Activated CD4-positive, CD25-positive, alpha-beta regulatory T cell treated with anti-CD3 and anti-CD28 coated beads, Interleukin-2, amount 50 U/mL, for 24 hours (primary cell): ENCODE data around the gene AFF3.
"Not testable (repeated sequence)": the region's sequence is repeated elsewhere in the genome, so short reads cannot be mapped to it uniquely, and the experiment has no call there.

Experiments used
- ATAC-seq, 2 donors: fragments of 150-1000 bp; cut with Tn5 transposase; one replicate each; pipeline ENCODE4 v1.10.0; 2021; ENCODE audit warnings: mild to moderate bottlenecking in 1 of 2, moderate library complexity in 1 of 2

AFF3 gene

DNA sequence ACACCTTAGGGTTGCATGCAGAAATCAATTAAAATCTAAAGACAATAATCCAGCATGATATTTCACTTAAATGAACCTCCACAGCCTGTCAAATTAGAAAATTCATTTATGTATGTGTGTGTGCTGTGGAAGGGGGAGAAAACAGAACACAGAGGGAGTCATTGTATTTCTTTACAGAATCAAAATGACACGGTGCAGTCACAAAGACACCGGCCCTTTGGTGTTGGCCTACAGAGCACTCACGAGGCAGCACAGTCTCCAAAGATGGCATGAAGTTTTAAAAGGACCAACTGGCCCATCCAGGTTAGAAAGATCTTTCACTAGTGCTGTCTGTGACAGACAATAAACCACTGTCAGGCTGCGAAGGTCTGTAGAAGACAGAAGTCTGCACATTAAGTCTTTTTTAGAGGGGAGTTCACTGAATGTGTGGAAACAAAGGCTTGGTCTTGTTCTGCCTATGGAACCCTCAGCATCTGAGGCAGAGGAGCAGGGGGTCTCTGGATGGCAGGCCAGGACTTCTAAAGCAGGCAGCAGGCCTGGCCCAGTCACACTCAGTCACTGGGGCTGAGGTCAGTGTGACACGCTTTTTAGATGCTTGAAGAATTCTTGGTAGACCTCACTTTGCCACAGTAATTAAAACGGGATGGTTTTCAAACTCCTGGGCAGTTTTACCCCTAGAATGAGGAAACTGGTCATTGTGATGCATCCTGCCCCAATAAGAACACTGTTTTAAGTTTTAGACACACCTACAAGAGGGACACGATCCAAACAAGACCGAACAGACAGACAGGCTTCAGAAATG, 184.9 kb downstream of the AFF3 start:
- no peak for ATAC-seq

DNA sequence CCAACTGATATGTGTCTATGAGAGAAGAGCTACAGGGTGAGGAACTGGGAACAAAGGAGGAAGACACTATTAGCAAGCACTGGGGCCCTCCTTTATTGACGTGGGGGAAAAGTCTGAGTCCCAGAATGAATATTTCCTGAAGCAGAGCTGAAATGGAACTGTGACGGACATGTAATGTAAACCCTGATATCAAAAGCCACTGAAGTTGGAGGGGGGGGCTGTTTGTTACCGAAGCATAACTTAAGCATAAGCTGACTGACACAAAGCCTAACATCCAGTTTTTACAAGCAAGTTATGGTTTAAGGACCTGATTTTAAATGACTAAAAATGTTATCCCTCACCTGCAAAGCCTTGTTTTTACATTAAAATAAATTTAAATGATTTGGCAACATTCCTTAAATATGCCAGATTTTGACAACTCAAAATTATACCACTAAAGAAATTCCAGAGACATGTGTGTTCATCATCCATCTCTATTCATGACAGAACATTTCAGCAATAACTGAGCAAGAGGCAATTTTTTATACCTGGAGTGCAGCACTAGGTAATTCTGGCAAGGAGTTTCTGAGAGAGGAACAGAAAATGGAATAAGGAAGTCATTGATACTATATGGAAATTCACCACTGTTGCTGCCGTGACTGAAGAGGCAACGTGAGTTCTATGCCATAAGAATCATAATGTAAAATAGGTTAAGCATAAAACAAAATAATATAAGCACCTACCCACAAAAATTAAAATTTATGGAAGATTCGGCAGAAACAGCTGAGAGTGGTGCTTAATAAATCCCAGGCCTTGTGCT, 186.0 kb downstream of the AFF3 start:
- ATAC-seq: no peak

DNA sequence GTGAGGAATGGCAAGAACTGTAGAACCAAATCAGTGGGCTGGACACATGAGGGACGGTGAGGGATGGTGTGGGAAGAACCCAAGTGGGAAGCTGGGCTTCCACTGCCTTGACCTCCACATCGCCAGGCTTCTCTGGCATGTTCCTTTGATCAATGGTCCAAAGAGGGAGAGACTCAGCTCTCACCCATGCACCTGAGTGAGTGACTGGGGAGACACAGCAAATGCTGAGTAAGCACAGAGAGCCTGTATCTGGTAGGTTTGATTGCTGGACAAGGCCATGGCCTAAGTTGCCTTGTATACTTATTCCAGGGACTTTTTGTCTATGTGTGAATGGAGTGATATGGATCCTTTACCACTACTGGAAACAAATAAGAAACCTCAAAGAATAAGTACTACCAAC, 188.6 kb downstream of the AFF3 start:
- no peak for ATAC-seq

DNA sequence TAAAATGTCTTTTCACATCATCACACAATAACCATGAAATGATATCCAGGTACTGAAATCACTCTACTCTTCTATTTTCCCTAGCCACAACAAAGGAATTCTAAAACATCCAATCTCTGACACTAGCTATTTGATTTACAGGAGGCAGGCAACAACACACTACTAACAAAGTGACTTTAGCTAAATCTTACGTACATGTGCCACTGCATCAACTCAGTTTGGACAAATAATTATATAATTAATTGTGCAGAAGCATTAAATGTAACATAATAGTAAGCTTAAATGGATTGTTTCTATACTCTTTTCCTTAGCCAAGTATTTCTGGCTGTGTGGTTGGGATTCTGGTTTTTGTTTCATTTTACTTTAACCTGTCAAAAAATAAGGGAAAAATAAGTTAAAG, 192.4 kb downstream of the AFF3 start:
- ATAC-seq: no peak

DNA sequence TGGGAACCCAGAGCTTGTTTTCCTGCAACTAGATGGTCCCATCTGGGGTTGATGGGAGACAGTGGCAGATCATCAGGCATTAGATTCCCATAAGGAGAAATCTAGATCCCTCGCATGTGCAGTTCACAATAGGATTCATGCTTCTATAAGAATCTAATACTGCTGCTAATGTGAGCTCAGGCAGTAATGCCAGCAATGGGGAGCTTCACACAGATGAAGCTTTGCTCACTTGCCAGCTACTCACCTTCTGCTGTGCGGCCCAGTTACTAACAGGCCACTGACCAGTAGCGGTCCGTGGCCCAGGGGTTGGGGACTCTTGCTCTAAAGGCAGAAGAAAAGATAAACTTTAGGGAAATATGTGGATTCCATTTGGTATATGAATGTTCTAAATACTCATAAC, 192.9 kb downstream of the AFF3 start:
- no peak for ATAC-seq

DNA sequence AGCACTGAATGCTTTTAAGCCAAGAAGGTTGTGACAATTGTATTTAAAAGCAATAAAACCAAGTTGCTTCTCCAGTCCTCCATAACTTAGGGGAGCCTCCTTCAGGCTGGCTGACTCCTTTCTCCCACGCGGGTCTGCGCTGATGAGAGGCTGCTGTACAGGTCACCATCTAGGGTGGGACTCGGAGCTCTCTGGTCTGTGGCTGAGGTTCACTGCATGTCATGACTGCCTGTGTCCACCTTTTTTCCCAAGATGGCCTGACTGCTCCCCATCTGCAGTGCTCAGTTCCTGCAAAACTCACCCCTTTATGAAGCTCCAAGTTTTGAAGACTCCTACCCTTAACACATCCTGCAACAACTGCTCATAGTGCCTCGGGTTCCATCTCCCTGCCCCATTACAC, 194.4 kb downstream of the AFF3 start:
- no peak for ATAC-seq

DNA sequence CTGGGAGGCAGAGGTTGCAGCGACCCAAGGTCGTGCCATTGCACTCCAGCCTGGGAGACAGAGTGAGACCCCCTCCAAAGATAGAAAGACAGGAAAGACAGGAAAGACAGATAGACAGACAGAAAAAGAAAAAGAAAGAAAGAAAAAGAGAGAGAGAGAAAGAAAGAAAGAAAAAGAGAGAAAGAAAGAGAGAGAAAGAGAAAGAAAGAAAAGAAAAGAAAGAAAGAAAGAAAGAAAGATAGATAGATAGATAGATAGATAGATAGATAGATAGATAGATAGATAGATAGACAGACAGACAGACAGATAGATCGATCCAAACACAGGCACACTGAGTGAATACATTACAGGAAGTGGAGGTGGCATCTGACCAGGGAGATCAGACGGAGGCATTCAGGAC, 195.0 kb downstream of the AFF3 start:
- ATAC-seq: not testable (repeated sequence)

DNA sequence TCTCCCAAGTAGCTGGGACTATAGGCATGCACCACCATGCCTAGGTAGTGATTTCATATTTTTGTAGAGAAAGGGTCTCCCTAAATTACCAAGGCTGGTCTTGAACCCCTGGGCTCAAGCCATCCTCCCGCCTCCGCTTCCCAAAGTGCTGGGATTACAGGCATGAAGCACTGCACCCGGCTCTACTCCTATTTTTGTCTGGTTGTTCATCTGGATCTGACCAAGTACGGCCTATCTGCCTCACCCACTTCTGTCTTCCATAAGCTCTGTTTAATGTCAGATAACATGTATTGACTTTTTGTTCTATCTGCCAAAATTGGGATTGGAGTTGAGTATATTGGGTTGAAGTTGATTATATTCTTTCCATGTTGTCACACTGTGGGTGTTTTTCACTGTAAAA, 198.4 kb downstream of the AFF3 start:
- ATAC-seq: no peak

DNA sequence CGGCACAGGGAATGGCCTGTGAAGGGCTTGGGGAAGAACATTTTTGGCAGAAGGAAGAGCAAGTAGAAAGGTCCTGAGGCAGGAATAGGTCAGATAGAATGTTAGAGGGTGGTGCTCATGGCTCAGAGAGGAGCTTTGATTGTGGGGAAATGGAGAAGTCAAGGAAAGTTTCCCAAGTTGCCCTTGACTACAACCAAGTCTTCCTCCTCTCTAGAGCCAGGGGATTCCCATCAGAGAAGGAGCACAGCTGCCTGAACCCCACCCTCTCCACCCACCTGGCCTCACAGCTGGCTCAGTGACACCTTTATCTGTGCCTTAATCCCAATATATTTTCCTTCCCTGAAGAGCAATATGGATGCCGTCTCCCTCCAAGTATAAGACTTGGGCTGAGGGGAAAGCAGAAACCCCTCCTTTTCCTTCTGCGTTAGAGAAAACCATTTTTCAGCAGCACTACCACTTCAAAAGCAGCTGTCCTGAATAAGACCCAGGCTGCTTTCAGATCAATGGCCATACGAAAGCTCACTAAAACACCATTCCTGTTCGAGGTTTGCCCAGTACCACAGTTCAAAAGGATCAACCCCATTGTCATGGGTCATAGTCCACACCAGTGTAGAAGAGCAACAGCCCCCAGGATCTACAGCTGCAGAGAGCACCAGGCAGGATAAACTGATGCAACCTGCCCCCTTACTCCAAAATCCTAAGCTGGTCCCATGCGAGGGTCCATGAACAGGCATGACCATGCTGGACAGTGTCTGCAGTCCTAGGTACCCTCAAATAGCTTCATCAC, 199.6 kb downstream of the AFF3 start:
- ATAC-seq: no peak

DNA sequence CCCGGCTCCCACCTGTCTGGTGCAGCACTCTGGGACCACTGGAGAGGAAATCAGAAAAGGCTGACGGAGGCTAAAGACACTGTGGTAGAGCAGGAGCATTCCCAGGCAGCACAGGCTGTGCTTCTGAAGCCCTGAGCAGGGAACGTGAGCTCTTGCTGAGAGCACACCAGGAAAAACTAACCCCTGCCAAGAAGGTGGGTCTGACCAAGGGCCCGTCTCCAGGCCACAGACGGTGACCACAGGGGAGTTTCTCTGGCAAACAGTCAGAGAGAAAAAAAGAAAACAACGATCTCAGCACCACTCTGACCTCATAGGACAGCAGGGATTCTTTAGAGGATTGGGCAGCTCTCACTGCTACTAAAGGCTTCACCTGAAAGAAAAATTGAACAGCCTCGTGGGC, 201.4 kb downstream of the AFF3 start:
- no peak for ATAC-seq

DNA sequence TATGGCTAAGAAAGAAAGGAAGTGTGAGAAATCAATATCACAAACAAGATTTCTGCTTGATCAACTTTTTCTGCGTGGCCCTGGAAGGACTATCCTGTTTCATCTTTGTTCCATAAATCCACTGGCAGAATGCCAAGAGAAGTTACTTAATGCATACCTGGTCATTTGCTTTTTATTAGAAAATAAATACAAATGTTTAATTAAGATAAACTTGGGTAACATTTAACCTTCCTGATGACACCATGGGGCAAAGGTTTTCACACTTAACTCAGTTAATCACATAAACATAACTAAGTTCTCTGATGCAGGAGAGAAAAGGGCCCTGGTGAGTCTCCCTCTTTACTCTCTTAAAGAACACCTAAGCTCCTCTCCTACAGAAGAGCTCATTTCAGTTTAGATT, 203.3 kb downstream of the AFF3 start:
- ATAC-seq: no peak

DNA sequence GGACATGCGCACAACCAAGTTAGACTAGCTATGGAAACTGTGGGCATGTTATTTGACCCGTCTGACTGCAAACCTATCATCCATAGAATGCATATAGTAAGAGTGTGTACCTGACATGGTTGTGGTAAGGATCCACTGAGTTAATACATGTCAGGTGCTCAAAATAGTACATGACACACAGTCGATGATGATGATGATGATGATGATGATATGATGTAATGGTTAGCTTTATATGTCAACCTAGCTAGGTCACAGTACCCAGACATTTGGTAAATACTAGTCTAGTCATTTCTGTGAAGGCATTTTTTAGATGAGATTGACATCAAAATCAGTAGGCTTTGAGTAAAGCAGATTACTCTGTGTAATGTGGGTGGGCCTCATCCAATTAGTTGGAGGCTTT, 204.1 kb downstream of the AFF3 start:
- ATAC-seq: no peak

DNA sequence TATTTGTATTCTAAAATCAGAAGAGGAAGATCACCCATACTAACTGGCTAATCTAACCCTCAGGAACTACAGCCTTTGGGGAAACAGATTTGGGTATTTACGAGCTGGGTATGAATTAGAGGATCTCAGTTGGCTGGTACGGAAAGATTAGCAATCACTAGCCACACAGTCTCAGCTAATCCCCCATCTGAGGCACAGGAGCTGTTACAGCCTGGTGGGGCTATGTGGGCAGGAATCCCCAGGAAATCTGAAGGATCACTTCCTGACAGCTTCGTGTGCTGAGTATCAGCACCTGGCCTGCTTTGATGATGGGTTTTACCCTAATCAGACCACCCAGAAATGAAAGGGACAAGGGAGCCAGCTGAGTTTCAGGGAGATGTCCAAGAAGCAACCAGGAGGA, 206.3 kb downstream of the AFF3 start:
- ATAC-seq: no peak

DNA sequence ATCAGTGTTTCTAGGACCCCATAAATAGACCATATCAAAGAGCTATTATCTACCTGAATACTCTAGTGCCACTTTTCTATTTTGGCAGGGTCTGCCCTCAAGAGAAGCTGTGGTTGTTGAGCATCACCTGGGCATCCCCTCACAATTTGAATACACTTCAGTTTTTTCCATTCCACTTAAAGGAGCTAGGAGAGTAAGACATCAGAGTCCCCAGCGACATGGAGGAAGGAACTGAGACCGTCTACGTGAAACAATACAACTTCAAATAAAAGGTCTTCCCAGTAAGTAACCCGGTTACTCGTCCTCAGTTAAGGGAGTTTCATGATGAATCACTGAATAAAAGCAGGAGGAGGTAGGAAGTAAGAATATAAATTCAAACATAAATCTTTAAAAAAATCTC, 206.7 kb downstream of the AFF3 start:
- ATAC-seq: no peak

DNA sequence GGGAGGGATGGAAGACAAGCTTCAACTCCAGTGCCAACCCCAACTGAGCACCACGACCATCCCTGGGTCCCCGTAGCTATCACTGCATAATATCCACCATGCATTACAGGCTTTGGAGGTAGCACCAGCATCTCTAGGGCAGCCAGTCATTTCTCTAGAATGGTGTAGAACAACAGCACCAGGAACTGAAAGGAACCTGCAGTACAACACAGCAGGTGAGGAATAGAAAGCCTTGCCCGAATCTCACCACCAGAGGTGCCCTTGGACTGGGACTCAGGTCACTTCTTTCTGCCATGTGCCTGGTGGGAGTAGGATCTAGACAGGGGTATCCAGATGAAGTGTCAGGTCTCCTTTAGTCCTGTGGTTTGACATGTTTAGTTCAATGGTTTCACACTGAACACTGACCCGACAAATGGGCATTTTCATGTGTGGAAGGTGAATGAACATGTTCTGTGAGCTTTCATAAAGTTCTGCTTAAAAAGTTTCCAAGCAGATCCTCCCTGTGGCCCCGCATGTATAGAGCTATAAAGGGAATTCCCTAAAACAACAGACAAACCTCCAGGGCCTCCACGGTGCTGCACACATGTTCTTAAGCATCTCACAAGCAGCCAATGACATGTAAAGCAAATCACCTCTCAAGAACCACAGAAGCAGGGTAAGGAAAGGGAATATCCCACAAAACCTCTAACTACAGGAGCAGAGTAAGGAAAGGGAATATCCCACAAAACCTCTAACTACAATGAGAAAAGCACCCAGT, 208.3 kb downstream of the AFF3 start:
- ATAC-seq: no peak

DNA sequence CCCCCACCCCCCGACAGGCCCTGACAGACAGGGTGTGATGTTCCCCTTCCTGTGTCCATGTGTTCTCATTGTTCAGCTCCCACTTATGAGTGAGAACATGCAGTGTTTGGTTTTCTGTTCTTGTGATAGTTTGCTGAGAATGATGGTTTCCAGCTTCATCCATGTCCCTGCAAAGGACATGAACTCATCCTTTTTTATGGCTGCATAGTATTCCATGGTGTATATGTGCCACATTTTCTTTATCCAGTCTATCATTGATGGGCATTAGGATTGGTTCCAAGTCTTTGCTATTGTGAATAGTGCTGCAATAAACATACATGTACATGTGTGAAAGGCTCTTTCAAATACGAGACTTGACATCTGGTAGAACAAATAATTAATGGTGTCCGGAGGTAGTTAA, 208.9 kb downstream of the AFF3 start:
- ATAC-seq: not testable (repeated sequence)

DNA sequence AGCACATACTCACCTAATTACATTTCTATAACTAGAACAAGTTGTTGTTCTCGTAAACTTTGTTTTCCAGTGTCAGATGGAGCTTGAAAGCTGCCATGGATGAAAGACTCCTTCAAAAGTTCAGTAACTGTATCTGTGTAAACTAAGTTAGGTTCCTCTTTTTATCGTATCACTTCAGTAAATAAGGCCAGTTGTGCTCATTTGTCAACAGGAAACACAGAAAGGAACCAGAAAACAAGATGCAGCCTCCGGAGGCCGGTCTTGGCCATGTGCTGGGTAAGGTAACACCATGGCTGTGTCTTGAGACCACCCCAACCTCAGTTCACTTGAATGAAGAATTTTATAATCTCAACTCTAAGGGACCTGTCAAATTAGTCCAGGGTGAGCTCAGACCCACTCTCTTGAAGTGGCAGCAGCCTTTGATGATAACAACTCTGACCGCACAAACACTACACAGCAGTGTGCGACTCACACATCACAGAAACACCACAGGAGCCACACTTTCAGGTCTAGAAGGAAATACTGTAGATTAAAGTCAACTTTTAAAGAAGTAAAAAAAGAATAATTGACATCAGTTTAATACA, 213.8 kb downstream of the AFF3 start:
- no peak for ATAC-seq

DNA sequence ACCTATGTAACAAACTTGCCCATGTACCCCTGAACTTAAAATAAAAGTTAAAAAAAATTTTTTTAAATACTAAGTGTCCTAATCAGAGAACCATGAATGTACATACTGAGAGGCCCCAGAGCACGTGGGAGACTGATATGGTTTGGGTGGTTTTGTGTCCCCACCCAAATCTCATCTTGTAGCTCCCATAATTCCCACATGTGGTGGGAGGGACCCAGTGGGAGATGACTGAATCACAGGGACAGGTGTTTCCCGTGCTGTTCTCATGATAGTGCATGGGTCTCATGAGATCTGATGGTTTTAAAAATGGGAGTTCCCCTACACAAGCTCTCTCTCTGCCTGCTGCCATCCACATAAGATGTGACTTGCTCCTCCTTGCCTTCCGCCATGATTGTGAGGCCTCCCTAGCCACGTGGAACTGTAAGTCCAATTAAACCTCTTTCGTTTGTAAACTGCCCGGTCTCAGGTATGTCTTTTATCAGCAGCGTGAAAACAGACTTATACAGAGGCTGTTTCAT, 214.6 kb downstream of the AFF3 start:
- not testable (repeated sequence) for ATAC-seq

DNA sequence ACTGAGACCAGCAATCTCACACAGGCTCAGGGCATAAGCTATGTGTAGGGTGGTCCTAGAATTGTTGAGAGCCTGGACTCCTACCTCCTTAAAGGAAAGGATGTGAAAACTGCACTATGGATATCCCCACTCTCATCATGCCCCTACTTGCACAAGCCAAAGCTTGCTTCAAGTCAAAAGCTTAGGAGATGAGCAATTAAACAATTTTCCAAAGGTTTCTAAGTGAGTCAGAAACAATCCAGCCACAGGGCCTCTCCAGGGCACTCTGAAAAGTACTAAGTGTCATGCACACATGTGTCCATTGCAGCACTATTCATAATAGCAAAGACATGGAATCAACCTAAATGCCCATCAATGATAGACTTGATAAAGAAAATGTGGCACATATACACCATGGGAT, 215.4 kb downstream of the AFF3 start:
- no peak for ATAC-seq

DNA sequence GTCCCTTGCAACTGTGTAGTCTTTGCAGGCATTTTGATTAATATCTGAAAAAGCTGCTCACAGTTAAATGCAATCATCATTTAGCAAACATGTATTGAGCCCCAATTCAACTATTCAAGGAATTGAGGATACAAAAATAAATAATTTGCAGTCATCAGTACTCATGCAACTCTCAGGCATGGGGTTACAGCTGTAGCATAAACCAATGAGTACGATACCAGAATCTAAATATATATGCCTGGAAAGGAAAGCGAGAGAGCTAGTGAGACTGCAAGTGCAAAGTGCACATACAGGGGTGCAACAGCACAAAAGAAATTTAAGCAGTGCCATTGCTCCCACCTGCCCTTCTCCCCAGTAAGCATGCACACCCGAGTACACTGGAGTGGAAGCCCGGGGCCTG, 216.4 kb downstream of the AFF3 start:
- ATAC-seq: no peak

DNA sequence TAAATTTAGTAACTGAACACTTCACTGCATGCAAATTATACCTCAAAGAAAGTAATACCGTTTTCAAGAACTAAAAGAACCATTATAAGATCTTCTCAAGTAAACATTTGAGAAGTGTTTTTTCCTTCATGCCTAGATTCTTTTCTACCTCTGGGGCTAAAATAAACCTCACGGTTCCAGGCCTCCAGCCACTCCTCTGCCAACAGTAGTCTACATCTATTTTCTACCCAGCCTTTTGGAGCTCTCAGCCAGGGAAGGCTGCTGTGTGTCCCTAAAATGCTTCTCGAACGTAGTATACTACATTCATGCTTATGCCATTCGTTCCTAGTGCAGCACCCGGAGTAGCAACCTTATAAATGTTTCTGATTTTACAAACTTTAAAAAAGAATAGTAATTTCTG, 219.7 kb downstream of the AFF3 start:
- no peak for ATAC-seq

DNA sequence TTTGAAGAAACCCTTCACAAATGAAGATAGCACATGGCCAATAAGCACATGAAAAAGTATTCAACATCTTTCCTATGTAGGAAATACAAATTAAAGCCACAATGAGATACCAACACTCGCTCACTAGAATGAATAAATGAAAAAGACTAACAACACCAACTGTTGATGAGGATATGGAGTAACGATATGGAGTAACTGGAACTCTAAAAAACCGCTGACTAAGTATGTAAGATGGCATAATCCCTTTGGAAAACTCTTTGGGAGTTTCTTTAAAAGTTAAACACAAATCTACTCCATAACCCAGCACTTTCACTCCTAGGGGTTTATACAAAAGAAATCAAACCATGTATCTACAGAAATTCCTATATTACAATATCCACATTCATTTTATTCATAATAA, 220.5 kb downstream of the AFF3 start:
- ATAC-seq: no peak
